Cardiac muscle cell (in vitro differentiated cells and primary cell): ENCODE results near the gene TMEM239. TPM values are rescaled to one million over a fixed set of nuclear protein-coding genes. Genes with fewer than 3 reads are reported as not detected.

Source experiments
- DNase-seq, 2 donors: peaks; one replicate each; pipeline versions ENCODE4 v3.0.0 to v3.0.0-alpha.2; 2010 to 2017; ENCODE audit warnings: low read depth in 1 of 2, low spot score in 1 of 2
- H3K27ac ChIP-seq: fragments of 200-600 bp; sonication (generic); 2 replicates; pipeline ENCODE4 v1.5.1; 2016
- H3K27me3 ChIP-seq: fragments of 200-600 bp; sonication (generic); 2 replicates; pipeline ENCODE4 v1.6.0; 2016; ENCODE audit warnings: control low read depth
- H3K36me3 ChIP-seq: fragments of 200-600 bp; sonication (generic); 2 replicates; pipeline ENCODE4 v1.5.1; 2016; ENCODE audit warnings: control low read depth
- H3K4me1 ChIP-seq: fragments of 200-600 bp; sonication (generic); 2 replicates; pipeline ENCODE4 v1.8.1; 2017; ENCODE audit warnings: low read depth, mild to moderate bottlenecking, mixed run types
- H3K4me3 ChIP-seq: fragments of 200-600 bp; sonication (generic); 2 replicates; pipeline ENCODE4 v1.5.1; 2016; ENCODE audit warnings: mild to moderate bottlenecking
- H3K9me3 ChIP-seq: fragments of 200-600 bp; sonication (generic); 2 replicates; pipeline ENCODE4 v1.5.1; 2017; ENCODE audit warnings: low read depth, mild to moderate bottlenecking, control low read depth
- CTCF ChIP-seq: IDR thresholded peaks from 2 replicates; pipeline ENCODE4 v1.5.1; 2012; ENCODE audit warnings: low read depth, mild to moderate bottlenecking, low read length
- polyA plus RNA-seq: library from polyadenylated mRNA; unstranded; fragments of >200 nt; fragmentation: Nextera tagmentation; extraction: Ambion mirVana; gene quantifications from 2 replicates; pipeline ENCODE4 v1.2.1, GENCODE V29; 2016
- total RNA-seq: library from RNA; depleted of rRNA; stranded (reverse); fragments of >200 nt; gene quantifications from 2 replicates; pipeline ENCODE4 v1.2.3, GENCODE V29; 2016

TMEM239 gene
- total and polyA plus RNA-seq, 2 experiments from 2014 or later: 0.04 TPM; not detected in 1

- Histone ChIP-seq H3K27me3 (peaks cover 57% of the 10 kb centered on the region), H3K4me1 (peaks cover 3% of the 10 kb centered on the region), H3K9me3 (no peaks in the 10 kb centered on the region), H3K36me3 (peaks cover 6% of the 10 kb centered on the region), H3K4me3 (peak overlapping the region; percentile 77), H3K27ac (no peak overlapping the region)
- no peak for TF ChIP-seq CTCF
- no peak for DNase-seq
Measured at GRCh38 chr20:2801286-2801728, 14.9 kb upstream of the TMEM239 start.

- Histone ChIP-seq H3K27me3 (peaks cover 85% of the 10 kb centered on the region), H3K4me1 (peaks cover 3% of the 10 kb centered on the region), H3K9me3 (no peaks in the 10 kb centered on the region), H3K4me3 (no peak overlapping the region), H3K27ac (no peak overlapping the region), H3K36me3 (no peaks in the 10 kb centered on the region)
- no peak for DNase-seq
- no peak for TF ChIP-seq CTCF
Measured at GRCh38 chr20:2804041-2804828, 11.9 kb upstream of the TMEM239 start.

GRCh38 chr20:2804852-2805688, 11.1 kb upstream of the TMEM239 start:
- DNase-seq: peak in 1 of 2 donors; percentile 58
- H3K9me3 ChIP-seq: no peaks in the 10 kb centered on the region
- H3K36me3 ChIP-seq: no peaks in the 10 kb centered on the region
- H3K4me1 ChIP-seq: no peaks in the 10 kb centered on the region
- H3K4me3 ChIP-seq: no peak overlapping the region
- TF ChIP-seq CTCF: no peak
- no peak overlapping the region for H3K27ac ChIP-seq
- H3K27me3 ChIP-seq: peaks cover 90% of the 10 kb centered on the region

GRCh38 chr20:2805689-2806350, 10.3 kb upstream of the TMEM239 start:
- H3K4me1 ChIP-seq: no peaks in the 10 kb centered on the region
- H3K27me3 ChIP-seq: peaks cover 88% of the 10 kb centered on the region
- H3K36me3 ChIP-seq: no peaks in the 10 kb centered on the region
- no peak for TF ChIP-seq CTCF
- H3K9me3 ChIP-seq: no peaks in the 10 kb centered on the region
- H3K27ac ChIP-seq: no peak overlapping the region
- DNase-seq: peak in 1 of 2 donors; percentile 52
- H3K4me3 ChIP-seq: no peak overlapping the region

- Histone ChIP-seq H3K4me1 (no peaks in the 10 kb centered on the region), H3K27ac (no peak overlapping the region), H3K27me3 (peaks cover 83% of the 10 kb centered on the region), H3K4me3 (no peak overlapping the region), H3K9me3 (no peaks in the 10 kb centered on the region), H3K36me3 (no peaks in the 10 kb centered on the region)
- no peak for DNase-seq
- TF ChIP-seq CTCF: no peak
Measured at GRCh38 chr20:2806351-2806701, 9.8 kb upstream of the TMEM239 start.
